ENCODE measurements around the gene PROS1. TPM values are rescaled to one million over a fixed set of nuclear protein-coding genes. Genes with fewer than 3 reads are reported as not detected.

Gene PROS1
- total RNA-seq, 2 experiments from 2014 or later = not detected

DNA sequence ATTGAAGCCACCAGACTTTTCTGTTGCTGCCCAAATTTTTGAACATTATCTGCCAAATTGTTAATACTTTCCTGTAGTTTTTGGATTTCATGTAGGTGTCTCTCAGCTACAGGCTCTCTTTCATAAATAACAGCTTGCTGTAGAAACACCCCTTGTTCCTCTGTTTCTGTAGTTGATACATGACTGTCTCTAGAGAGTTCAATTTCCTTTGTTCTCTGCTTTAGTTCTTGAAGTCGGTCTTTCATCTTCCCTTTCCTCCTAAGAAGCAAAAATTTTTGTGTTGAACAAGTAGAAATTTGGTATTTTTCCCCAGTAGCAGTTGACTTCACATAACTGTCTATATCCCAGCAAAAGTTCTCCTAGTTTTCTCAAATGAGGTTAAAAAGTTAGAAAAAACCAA lies 41.3 kb upstream of the PROS1 start:
- Histone ChIP-seq H3K4me3 (ENCODE audit: low read length) (no peak overlapping the region), H3K27me3 (ENCODE audit: control insufficient read depth in 1 of 2, insufficient read depth in 2 of 2, low read length in 2 of 2) (no peaks in the 10 kb centered on the region), H3K36me3 (ENCODE audit: insufficient read depth, low read length) (no peaks in the 10 kb centered on the region), H3K4me1 (ENCODE audit: insufficient read depth, low read length) (no peaks in the 10 kb centered on the region), H3K27ac (ENCODE audit: low read depth in 1 of 2, low read length in 2 of 2) (no peak overlapping the region), H3K9me3 (ENCODE audit: control insufficient read depth in 1 of 2, insufficient read depth in 1 of 2, low read length in 2 of 2) (no peaks in the 10 kb centered on the region)
- no peak for TF ChIP-seq CTCF (IDR thresholded peaks at IDR 0.05)
- Mint-ChIP-seq H3K4me1 (ENCODE audit: low read depth) (peaks cover 30% of the 10 kb centered on the region), H3K4me3 (no peak overlapping the region), H3K36me3 (ENCODE audit: low read depth) (no peaks in the 10 kb centered on the region), H3K27ac (no peak overlapping the region), H3K27me3 (no peaks in the 10 kb centered on the region), H3K9me3 (no peaks in the 10 kb centered on the region)
- POLR2A ChIA-PET = no interaction called here
- ATAC-seq (ENCODE audit: poor library complexity) (peak; percentile 32), DNase-seq (peak in 1 of 14 experiments; percentile 2)
- intact Hi-C loops (cut with DNase I, micrococcal nuclease) = no loop called here
- CTCF ChIA-PET = interaction anchor here (0.5 kb wide), 1 partner anchor 11 kb away, joined by 3 read pairs; no protein-coding TSS in a partner anchor

- no peaks in the 10 kb centered on the region for H3K36me3 Mint-ChIP-seq (ENCODE audit: low read depth)
- ChIA-PET POLR2A (no interaction called here), CTCF (no interaction called here)
- Histone ChIP-seq H3K27me3 (ENCODE audit: control insufficient read depth in 1 of 2, insufficient read depth in 2 of 2, low read length in 2 of 2) (no peaks in the 10 kb centered on the region), H3K4me1 (ENCODE audit: insufficient read depth, low read length) (no peaks in the 10 kb centered on the region), H3K27ac (ENCODE audit: low read depth in 1 of 2, low read length in 2 of 2) (no peak overlapping the region), H3K4me3 (ENCODE audit: low read length) (no peak overlapping the region), H3K9me3 (ENCODE audit: control insufficient read depth in 1 of 2, insufficient read depth in 1 of 2, low read length in 2 of 2) (no peaks in the 10 kb centered on the region), H3K36me3 (ENCODE audit: insufficient read depth, low read length) (no peaks in the 10 kb centered on the region)
- no peak for TF ChIP-seq CTCF (IDR thresholded peaks at IDR 0.05)
- H3K9me3 Mint-ChIP-seq = no peaks in the 10 kb centered on the region
- ATAC-seq (ENCODE audit: poor library complexity) = no peak
- H3K27me3 Mint-ChIP-seq = no peaks in the 10 kb centered on the region
- H3K4me1 Mint-ChIP-seq (ENCODE audit: low read depth) = peaks cover 30% of the 10 kb centered on the region
- no peak overlapping the region for H3K4me3 Mint-ChIP-seq
- intact Hi-C loops (cut with DNase I, micrococcal nuclease) = no loop called here
- DNase-seq = no peak
- H3K27ac Mint-ChIP-seq = no peak overlapping the region
Measured at GRCh38 chr3:94012185-94012584, 38.5 kb upstream of the PROS1 start.

- no peak for DNase-seq
- Histone ChIP-seq H3K9me3 (ENCODE audit: control insufficient read depth in 1 of 2, insufficient read depth in 1 of 2, low read length in 2 of 2) (no peaks in the 10 kb centered on the region), H3K36me3 (ENCODE audit: insufficient read depth, low read length) (no peaks in the 10 kb centered on the region), H3K4me3 (ENCODE audit: low read length) (no peak overlapping the region), H3K4me1 (ENCODE audit: insufficient read depth, low read length) (no peaks in the 10 kb centered on the region), H3K27me3 (ENCODE audit: control insufficient read depth in 1 of 2, insufficient read depth in 2 of 2, low read length in 2 of 2) (no peaks in the 10 kb centered on the region), H3K27ac (ENCODE audit: low read depth in 1 of 2, low read length in 2 of 2) (no peak overlapping the region)
- no peak for ATAC-seq (ENCODE audit: poor library complexity)
- POLR2A ChIA-PET = interaction anchor here (1.0 kb wide), 1 partner anchor 53 kb away, joined by 4 read pairs; no protein-coding TSS in a partner anchor
- TF ChIP-seq CTCF (IDR thresholded peaks at IDR 0.05) = no peak
- Mint-ChIP-seq H3K4me3 (no peak overlapping the region), H3K4me1 (ENCODE audit: low read depth) (peaks cover 30% of the 10 kb centered on the region), H3K27ac (no peak overlapping the region), H3K36me3 (ENCODE audit: low read depth) (no peaks in the 10 kb centered on the region), H3K27me3 (no peaks in the 10 kb centered on the region), H3K9me3 (no peaks in the 10 kb centered on the region)
- intact Hi-C loops (cut with DNase I, micrococcal nuclease) = no loop called here
- CTCF ChIA-PET = no interaction called here
Measured at GRCh38 chr3:94011233-94011711, 37.6 kb upstream of the PROS1 start.
